Measurements from ENCODE around the gene TFEB.

The TFEB gene

DNA sequence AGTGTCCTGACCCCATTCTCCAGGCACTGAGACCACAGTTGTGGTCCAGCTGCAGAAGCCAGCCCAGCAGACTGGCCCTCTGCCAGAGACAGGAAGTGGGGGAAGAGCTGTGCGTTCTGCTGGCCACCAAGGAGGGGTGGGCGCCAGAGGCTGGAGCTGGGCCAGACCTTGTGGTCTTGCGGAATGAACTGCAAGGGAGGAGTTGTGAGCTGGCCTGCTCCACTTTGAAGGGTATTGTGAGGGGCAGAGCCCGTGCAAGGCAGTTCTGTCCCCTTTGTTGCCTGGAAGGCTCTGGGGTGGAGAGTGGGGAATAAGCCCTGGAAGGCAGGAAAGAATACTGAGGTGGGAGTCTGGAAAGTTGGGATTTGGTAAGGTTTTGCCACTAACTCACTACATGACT lies 100.8 kb downstream of the TFEB start:
- H3K4me3 Mint-ChIP-seq, result peak overlapping the region; percentile 66 to 78 (median 72)
- no peaks in the 10 kb centered on the region for H3K9me3 Mint-ChIP-seq
- H3K27me3 Mint-ChIP-seq (ENCODE audit: low read depth), result peaks cover 37% of the 10 kb centered on the region
- H3K36me3 Mint-ChIP-seq (ENCODE audit: low read depth), result no peaks in the 10 kb centered on the region
- H3K27ac Mint-ChIP-seq, result peak overlapping the region; percentile 82 to 96 (median 88)
- TF ChIP-seq, protein P1, sequence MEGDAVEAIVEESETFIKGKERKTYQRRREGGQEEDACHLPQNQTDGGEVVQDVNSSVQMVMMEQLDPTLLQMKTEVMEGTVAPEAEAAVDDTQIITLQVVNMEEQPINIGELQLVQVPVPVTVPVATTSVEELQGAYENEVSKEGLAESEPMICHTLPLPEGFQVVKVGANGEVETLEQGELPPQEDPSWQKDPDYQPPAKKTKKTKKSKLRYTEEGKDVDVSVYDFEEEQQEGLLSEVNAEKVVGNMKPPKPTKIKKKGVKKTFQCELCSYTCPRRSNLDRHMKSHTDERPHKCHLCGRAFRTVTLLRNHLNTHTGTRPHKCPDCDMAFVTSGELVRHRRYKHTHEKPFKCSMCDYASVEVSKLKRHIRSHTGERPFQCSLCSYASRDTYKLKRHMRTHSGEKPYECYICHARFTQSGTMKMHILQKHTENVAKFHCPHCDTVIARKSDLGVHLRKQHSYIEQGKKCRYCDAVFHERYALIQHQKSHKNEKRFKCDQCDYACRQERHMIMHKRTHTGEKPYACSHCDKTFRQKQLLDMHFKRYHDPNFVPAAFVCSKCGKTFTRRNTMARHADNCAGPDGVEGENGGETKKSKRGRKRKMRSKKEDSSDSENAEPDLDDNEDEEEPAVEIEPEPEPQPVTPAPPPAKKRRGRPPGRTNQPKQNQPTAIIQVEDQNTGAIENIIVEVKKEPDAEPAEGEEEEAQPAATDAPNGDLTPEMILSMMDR (IDR thresholded peaks at IDR 0.05; ENCODE audit: unreplicated experiment in 3 of 3), result no peak
- peaks cover 64% of the 10 kb centered on the region for H3K4me1 Mint-ChIP-seq
